CD4-positive, alpha-beta T cell (primary cell): ENCODE data around the gene SLC36A1. TPM values are rescaled to one million over a fixed set of nuclear protein-coding genes. Genes with fewer than 3 reads are reported as not detected.
A peak's percentile ranks its signal among the peaks of the same experiment; 100 is the strongest.

Source experiments
- ATAC-seq: fragments of 200-7000 bp; cut with Tn5 transposase; one replicate; pipeline ENCODE4 v1.10.0; 2022; ENCODE audit warnings: mild to moderate bottlenecking; ENCODE audit not compliant: poor library complexity
- CTCF ChIA-PET: fragments of 350-600 bp; sonication (Branson Sonifier 250); formaldehyde crosslinking; loops from one replicate; lab custom pipeline; 2021; ENCODE audit warnings: antibody characterized with exemption, inconsistent platforms; lab: Charles Lee
- POLR2A ChIA-PET: fragments of 350-600 bp; sonication (Branson Sonifier 250); formaldehyde crosslinking; loops from one replicate; lab custom pipeline; 2021; ENCODE audit warnings: antibody characterized with exemption, inconsistent platforms; lab: Charles Lee
- DNase-seq, 14 experiments: peaks; one replicate each; pipeline ENCODE4 v3.0.0-alpha.2; 2013 to 2020; ENCODE audit warnings: mixed read lengths in 2 of 14
- H3K27ac ChIP-seq, 2 donors: one replicate each; pipeline versions ENCODE4 v1.5.1 to v1.7.0; 2013; ENCODE audit warnings: low read length in 2 of 2, low read depth in 1 of 2, mild to moderate bottlenecking in 1 of 2
- H3K27me3 ChIP-seq, 2 experiments: 1 replicate in 1 of 2; 2 replicates in 1 of 2; pipeline versions ENCODE4 v1.6.1 to v1.7.0; 2013; ENCODE audit warnings: low read length in 2 of 2, control low read depth in 1 of 2, mild to moderate bottlenecking in 1 of 2, moderate library complexity in 1 of 2; ENCODE audit not compliant: insufficient read depth in 2 of 2, control insufficient read depth in 1 of 2
- H3K36me3 ChIP-seq: one replicate; pipeline ENCODE4 v1.6.1; 2013; ENCODE audit warnings: low read length, control low read depth; ENCODE audit not compliant: insufficient read depth
- H3K4me1 ChIP-seq: one replicate; pipeline ENCODE4 v1.6.1; 2013; ENCODE audit warnings: low read length, control low read depth; ENCODE audit not compliant: insufficient read depth
- H3K4me3 ChIP-seq: one replicate; pipeline ENCODE4 v1.5.1; 2013; ENCODE audit warnings: mild to moderate bottlenecking, low read length, moderate library complexity
- H3K9me3 ChIP-seq, 2 experiments: 1 replicate in 1 of 2; 2 replicates in 1 of 2; pipeline versions ENCODE4 v1.6.1 to v1.7.0; 2013; ENCODE audit warnings: low read length in 2 of 2, mild to moderate bottlenecking in 2 of 2, control low read depth in 1 of 2, moderate library complexity in 1 of 2; ENCODE audit not compliant: control insufficient read depth in 1 of 2, insufficient read depth in 1 of 2
- H3K27ac Mint-ChIP-seq: one replicate; pipeline ENCODE4 v1.8.0; 2020; ENCODE audit warnings: mixed read lengths
- H3K27me3 Mint-ChIP-seq: one replicate; pipeline ENCODE4 v1.8.0; 2021; ENCODE audit warnings: mixed read lengths
- H3K36me3 Mint-ChIP-seq: one replicate; pipeline ENCODE4 v1.8.0; 2021; ENCODE audit warnings: low read depth, mixed read lengths
- H3K4me1 Mint-ChIP-seq: one replicate; pipeline ENCODE4 v1.8.0; 2021; ENCODE audit warnings: low read depth, mixed read lengths
- H3K4me3 Mint-ChIP-seq: one replicate; pipeline ENCODE4 v1.8.0; 2020; ENCODE audit warnings: mild to moderate bottlenecking, mixed read lengths
- H3K9me3 Mint-ChIP-seq: one replicate; pipeline ENCODE4 v1.8.0; 2020; ENCODE audit warnings: mixed read lengths
- intact Hi-C, 2 experiments: fragments of 100-400 bp; cut with DNase I in 1 of 2; cut with micrococcal nuclease in 1 of 2; formaldehyde crosslinking; loops; one replicate each; pipeline versions ENCODE4 v1.15.1 to v1.9.0; 2023 to 2025; cut with DNase I, micrococcal nuclease
- total RNA-seq, 174 experiments: library from RNA in 2 of 174; stranded (reverse) in 2 of 174; gene quantifications; one replicate each; pipeline ENCODE4 v1.2.3 and lab custom pipeline; 2021 to 2026
- TF ChIP-seq, protein P1 (sequence below): fragments of 200-600 bp; IDR thresholded peaks from one replicate; pipeline ENCODE4 v1.8.0; 2022; ENCODE audit warnings: antibody characterized with exemption, mild to moderate bottlenecking

SLC36A1 gene
- total RNA-seq, 2 experiments from 2014 or later = 2.2 to 2.8 TPM

DNA sequence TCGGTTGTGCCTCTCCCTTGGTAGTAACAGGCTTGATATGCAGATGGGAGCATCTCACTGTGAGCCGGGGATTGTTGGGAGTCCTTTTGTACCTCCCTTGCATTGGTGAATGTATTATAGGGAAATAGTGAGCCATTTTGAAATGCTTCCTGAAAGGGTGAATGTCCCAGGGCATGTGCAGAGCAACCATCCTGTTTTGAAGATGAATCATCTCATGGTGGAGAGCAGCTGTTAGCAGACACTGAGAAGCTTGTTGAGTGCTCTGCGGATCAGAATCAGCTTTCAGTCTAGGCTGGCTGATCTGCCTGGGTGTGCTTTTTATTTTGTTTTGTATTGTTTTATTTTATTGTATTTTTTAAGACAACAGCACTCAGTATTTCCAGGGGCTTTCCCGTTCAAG lies 29.7 kb downstream of the SLC36A1 start:
- no peaks in the 10 kb centered on the region for H3K9me3 ChIP-seq
- intact Hi-C loops = no loop called here
- DNase-seq (no peak), ATAC-seq (no peak)
- Mint-ChIP-seq H3K36me3 (peaks cover 69% of the 10 kb centered on the region), H3K27ac (no peak overlapping the region), H3K27me3 (no peaks in the 10 kb centered on the region), H3K9me3 (no peaks in the 10 kb centered on the region), H3K4me3 (no peak overlapping the region), H3K4me1 (no peaks in the 10 kb centered on the region)
- no peak overlapping the region for H3K27ac ChIP-seq
- peaks cover 21% of the 10 kb centered on the region for H3K36me3 ChIP-seq
- no peak overlapping the region for H3K4me3 ChIP-seq
- no peaks in the 10 kb centered on the region for H3K4me1 ChIP-seq
- H3K27me3 ChIP-seq = no peaks in the 10 kb centered on the region
- TF ChIP-seq, protein P1, sequence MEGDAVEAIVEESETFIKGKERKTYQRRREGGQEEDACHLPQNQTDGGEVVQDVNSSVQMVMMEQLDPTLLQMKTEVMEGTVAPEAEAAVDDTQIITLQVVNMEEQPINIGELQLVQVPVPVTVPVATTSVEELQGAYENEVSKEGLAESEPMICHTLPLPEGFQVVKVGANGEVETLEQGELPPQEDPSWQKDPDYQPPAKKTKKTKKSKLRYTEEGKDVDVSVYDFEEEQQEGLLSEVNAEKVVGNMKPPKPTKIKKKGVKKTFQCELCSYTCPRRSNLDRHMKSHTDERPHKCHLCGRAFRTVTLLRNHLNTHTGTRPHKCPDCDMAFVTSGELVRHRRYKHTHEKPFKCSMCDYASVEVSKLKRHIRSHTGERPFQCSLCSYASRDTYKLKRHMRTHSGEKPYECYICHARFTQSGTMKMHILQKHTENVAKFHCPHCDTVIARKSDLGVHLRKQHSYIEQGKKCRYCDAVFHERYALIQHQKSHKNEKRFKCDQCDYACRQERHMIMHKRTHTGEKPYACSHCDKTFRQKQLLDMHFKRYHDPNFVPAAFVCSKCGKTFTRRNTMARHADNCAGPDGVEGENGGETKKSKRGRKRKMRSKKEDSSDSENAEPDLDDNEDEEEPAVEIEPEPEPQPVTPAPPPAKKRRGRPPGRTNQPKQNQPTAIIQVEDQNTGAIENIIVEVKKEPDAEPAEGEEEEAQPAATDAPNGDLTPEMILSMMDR = no peak
- ChIA-PET CTCF (no interaction called here), POLR2A (no interaction called here)

DNA sequence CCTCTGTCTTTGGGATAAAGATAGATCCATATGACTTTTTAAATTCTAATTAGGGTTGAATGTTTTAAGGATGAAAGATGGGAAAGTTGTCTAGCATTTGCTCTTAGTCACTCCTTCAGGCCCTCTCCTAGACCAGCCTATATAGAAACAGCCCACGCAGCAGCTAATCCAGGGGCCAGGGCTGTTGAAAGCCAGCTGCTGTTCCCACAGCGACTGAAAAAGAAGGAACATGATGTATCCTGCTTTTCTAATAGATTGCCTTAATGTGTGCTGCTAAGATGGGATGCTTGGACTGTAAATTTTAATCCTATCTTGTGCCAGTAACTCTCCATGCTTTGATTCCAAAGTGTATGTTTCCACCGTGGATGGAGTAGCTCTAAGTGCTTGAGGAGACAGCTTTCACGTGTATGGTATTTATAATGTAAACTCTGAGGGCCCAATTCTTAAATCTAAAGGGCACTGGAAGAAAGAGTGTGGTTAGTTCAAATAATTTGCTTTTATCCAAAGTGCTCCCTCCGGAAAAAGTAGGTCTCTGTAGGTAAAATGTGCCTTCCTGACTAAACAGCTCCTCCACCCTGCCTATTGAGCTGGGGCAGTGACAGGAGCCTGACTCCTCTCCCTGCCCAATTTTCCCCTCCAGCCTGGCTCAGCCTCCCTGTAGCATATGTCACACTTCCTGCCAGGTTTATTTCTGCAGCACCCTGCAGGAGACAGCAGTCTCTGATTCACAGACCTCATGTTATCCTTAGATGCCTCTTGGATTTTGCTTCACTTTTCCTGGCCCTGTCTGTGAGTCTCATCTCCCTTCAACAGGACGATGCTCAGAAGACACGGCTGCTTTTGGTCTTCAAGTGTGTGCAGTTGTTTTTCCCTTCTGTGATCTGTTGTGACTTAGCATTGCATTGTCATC lies 33.2 kb downstream of the SLC36A1 start:
- no peak overlapping the region for H3K27ac Mint-ChIP-seq
- POLR2A ChIA-PET = no interaction called here
- H3K9me3 Mint-ChIP-seq = no peaks in the 10 kb centered on the region
- TF ChIP-seq, protein P1 = no peak
- no peak for DNase-seq
- Histone ChIP-seq H3K4me1 (no peaks in the 10 kb centered on the region), H3K27me3 (no peaks in the 10 kb centered on the region), H3K27ac (no peak overlapping the region), H3K9me3 (no peaks in the 10 kb centered on the region), H3K36me3 (peaks cover 31% of the 10 kb centered on the region), H3K4me3 (no peak overlapping the region)
- H3K27me3 Mint-ChIP-seq = no peaks in the 10 kb centered on the region
- peaks cover 81% of the 10 kb centered on the region for H3K36me3 Mint-ChIP-seq
- intact Hi-C loops = no loop called here
- CTCF ChIA-PET = no interaction called here
- H3K4me1 Mint-ChIP-seq = no peaks in the 10 kb centered on the region
- no peak overlapping the region for H3K4me3 Mint-ChIP-seq
- ATAC-seq = no peak

DNA sequence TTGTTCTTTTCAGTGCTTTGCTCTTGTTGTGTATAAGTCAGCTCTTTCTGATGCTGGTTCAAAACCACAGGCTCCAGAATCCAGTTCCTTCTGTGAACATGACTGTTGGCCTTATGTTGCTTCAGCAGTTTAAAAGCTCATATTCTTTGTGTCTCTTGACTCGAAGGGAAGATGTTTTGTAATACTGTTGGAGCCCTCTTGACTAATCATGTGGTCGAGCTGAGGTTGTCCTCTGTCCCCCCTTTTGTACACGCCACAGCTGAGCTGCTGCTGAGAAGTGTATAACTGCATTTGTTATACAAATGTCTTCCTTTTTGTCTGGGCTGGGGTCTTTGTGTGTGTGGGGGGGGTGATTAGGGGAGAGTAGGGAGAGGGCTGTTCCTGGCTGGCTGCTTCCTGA lies 35.8 kb downstream of the SLC36A1 start:
- H3K27ac ChIP-seq = no peak overlapping the region
- intact Hi-C loops = no loop called here
- Mint-ChIP-seq H3K4me1 (no peaks in the 10 kb centered on the region), H3K4me3 (no peak overlapping the region), H3K9me3 (no peaks in the 10 kb centered on the region), H3K36me3 (peaks cover 86% of the 10 kb centered on the region), H3K27ac (no peak overlapping the region), H3K27me3 (no peaks in the 10 kb centered on the region)
- H3K27me3 ChIP-seq = no peaks in the 10 kb centered on the region
- CTCF ChIA-PET = no interaction called here
- no peak overlapping the region for H3K4me3 ChIP-seq
- H3K4me1 ChIP-seq = no peaks in the 10 kb centered on the region
- DNase-seq = peak in 3 of 14 experiments; percentile 3 to 18 (median 12)
- TF ChIP-seq, protein P1 = no peak
- no peaks in the 10 kb centered on the region for H3K9me3 ChIP-seq
- peaks cover 25% of the 10 kb centered on the region for H3K36me3 ChIP-seq
- POLR2A ChIA-PET = no interaction called here
- ATAC-seq = no peak
